ENCODE results near the gene KDELR3. TPM values are rescaled to one million over a fixed set of nuclear protein-coding genes. Genes with fewer than 3 reads are reported as not detected.

KDELR3 gene
- total and polyA plus RNA-seq, 2 experiments from 2014 or later, result 5.6 to 5.7 TPM

- Mint-ChIP-seq H3K36me3 (ENCODE audit: low read depth) (peaks cover 87% of the 10 kb centered on the region), H3K4me3 (peak overlapping the region; percentile 98), H3K4me1 (peaks cover 25% of the 10 kb centered on the region), H3K27me3 (ENCODE audit: insufficient read depth, low read depth, poor library complexity) (peaks cover 19% of the 10 kb centered on the region), H3K27ac (no peak overlapping the region; the same call in 1 of the 2 replicates), H3K9me3 (no peaks in the 10 kb centered on the region; the same call in 2 of the 3 replicates)
- Histone ChIP-seq H3K79me2 (replicated peaks; ENCODE audit: insufficient read depth) (peaks cover 90% of the 10 kb centered on the region), H3K36me3 (ENCODE audit: insufficient read depth) (peaks cover 52% of the 10 kb centered on the region), H3K27ac (ENCODE audit: low read depth) (peak overlapping the region; percentile 78; the same call in 1 of the 2 replicates), H3K4me2 (peak overlapping the region; percentile 82), H3K9me2 (ENCODE audit: insufficient read depth) (no peaks in the 10 kb centered on the region), H3F3A (replicated peaks; ENCODE audit: low read depth) (peaks cover 35% of the 10 kb centered on the region), H3K4me1 (ENCODE audit: insufficient read depth) (peaks cover 22% of the 10 kb centered on the region), H2AFZ (no peak overlapping the region), H4K20me1 (replicated peaks; ENCODE audit: insufficient read depth) (peaks cover 56% of the 10 kb centered on the region), H3K27me3 (ENCODE audit: insufficient read depth) (no peaks in the 10 kb centered on the region), H3K4me3 (peak overlapping the region; percentile 99; the same call in 1 of the 2 replicates)
- no peak for ATAC-seq
- DNase-seq (ENCODE audit: low spot score), result no peak
- TF ChIP-seq EZH2phosphoT487 (IDR thresholded peaks at IDR 0.05; ENCODE audit: unreplicated experiment), result no peak
- TF ChIP-seq JUNB (IDR thresholded peaks at IDR 0.05; ENCODE audit: unreplicated experiment), result no peak
- TF ChIP-seq ZNF114 (CRISPR knock-in tag; IDR thresholded peaks at IDR 0.05), result no peak
- no peak for TF ChIP-seq ETS1 (IDR thresholded peaks at IDR 0.05)
- no peak for TF ChIP-seq POLR2AphosphoS5 (IDR thresholded peaks at IDR 0.05; ENCODE audit: low read depth)
- no peak for TF ChIP-seq ZNF462 (CRISPR knock-in tag; IDR thresholded peaks at IDR 0.05)
- no peak for TF ChIP-seq CTCF (conservative IDR thresholded peaks at IDR 0.05; ENCODE audit: low read depth in 2 of 2)
- TF ChIP-seq ZNF331 (CRISPR knock-in tag; IDR thresholded peaks at IDR 0.05; ENCODE audit: low read depth), result no peak
- no peak for TF ChIP-seq STAT1 (IDR thresholded peaks at IDR 0.05; ENCODE audit: unreplicated experiment)
- TF ChIP-seq REST (IDR thresholded peaks at IDR 0.05; ENCODE audit: unreplicated experiment), result no peak
- TF ChIP-seq CREB1 (CRISPR knock-in tag; IDR thresholded peaks at IDR 0.05; ENCODE audit: low read depth), result no peak
- TF ChIP-seq EZH2 (IDR thresholded peaks at IDR 0.05; ENCODE audit: low read depth, unreplicated experiment), result no peak
- TF ChIP-seq NANOG (IDR thresholded peaks at IDR 0.05; ENCODE audit: borderline replicate concordance), result no peak
Observed at GRCh38 chr22:38501797-38502672, 34.1 kb downstream of the KDELR3 start.
